Progenitor cell of endocrine pancreas (in vitro differentiated cells): Measurements from ENCODE around the gene YPEL2. TPM values are rescaled to one million over a fixed set of nuclear protein-coding genes. Genes with fewer than 3 reads are reported as not detected.

ENCODE experiments used
- DNase-seq: peaks from one replicate; pipeline ENCODE4 v3.0.0; 2021; ENCODE audit warnings: low spot score; ENCODE audit not compliant: unreplicated experiment
- H3K27ac Mint-ChIP-seq: 2 replicates; pipeline ENCODE4 v1.8.0; 2021; ENCODE audit warnings: mild to moderate bottlenecking, moderate library complexity, mixed read lengths
- H3K27me3 Mint-ChIP-seq: 2 replicates; pipeline ENCODE4 v1.8.0; 2021; ENCODE audit warnings: mixed read lengths
- H3K36me3 Mint-ChIP-seq: 2 replicates; pipeline ENCODE4 v1.8.0; 2022; ENCODE audit warnings: mixed read lengths; ENCODE audit not compliant: insufficient read depth
- H3K4me1 Mint-ChIP-seq: 2 replicates; pipeline ENCODE4 v1.8.0; 2021; ENCODE audit warnings: low read depth, mixed read lengths
- H3K4me3 Mint-ChIP-seq: 2 replicates; pipeline ENCODE4 v1.8.0; 2021; ENCODE audit warnings: low read depth, mild to moderate bottlenecking, moderate library complexity, mixed read lengths
- H3K9me3 Mint-ChIP-seq: 2 replicates; pipeline ENCODE4 v1.8.0; 2021; ENCODE audit warnings: low read depth, mixed read lengths
- CTCF ChIP-seq: fragments of 200-600 bp; sonication (generic); IDR thresholded peaks from one replicate; pipeline ENCODE4 v1.5.0; 2021; ENCODE audit warnings: antibody characterized with exemption, mild to moderate bottlenecking; ENCODE audit not compliant: unreplicated experiment
- total RNA-seq: library from RNA; stranded (reverse); gene quantifications from 2 replicates; pipeline ENCODE4 v1.2.1, GENCODE V29; 2021

The YPEL2 gene
- total RNA-seq, 1 donor from 2014 or later: 39.9 TPM

- TF ChIP-seq CTCF: no peak
- Mint-ChIP-seq H3K4me1 (peaks cover 41% of the 10 kb centered on the region), H3K4me3 (no peak overlapping the region), H3K27me3 (no peaks in the 10 kb centered on the region), H3K27ac (no peak overlapping the region), H3K36me3 (peaks cover 5% of the 10 kb centered on the region), H3K9me3 (no peaks in the 10 kb centered on the region)
- no peak for DNase-seq
Observed at GRCh38 chr17:59373882-59374495, 42.5 kb downstream of the YPEL2 start.

GRCh38 chr17:59374612-59375011, 43.2 kb downstream of the YPEL2 start:
- H3K27me3 Mint-ChIP-seq: no peaks in the 10 kb centered on the region
- no peaks in the 10 kb centered on the region for H3K9me3 Mint-ChIP-seq
- H3K27ac Mint-ChIP-seq: no peak overlapping the region
- TF ChIP-seq CTCF: no peak
- peaks cover 44% of the 10 kb centered on the region for H3K4me1 Mint-ChIP-seq
- no peak for DNase-seq
- peaks cover 5% of the 10 kb centered on the region for H3K36me3 Mint-ChIP-seq
- no peak overlapping the region for H3K4me3 Mint-ChIP-seq

GRCh38 chr17:59375857-59376256, 44.4 kb downstream of the YPEL2 start:
- TF ChIP-seq CTCF: no peak
- DNase-seq: no peak
- Mint-ChIP-seq H3K4me3 (no peak overlapping the region), H3K4me1 (peaks cover 40% of the 10 kb centered on the region), H3K9me3 (no peaks in the 10 kb centered on the region), H3K36me3 (peaks cover 8% of the 10 kb centered on the region), H3K27ac (no peak overlapping the region), H3K27me3 (no peaks in the 10 kb centered on the region)

GRCh38 chr17:59376506-59376905, 45.1 kb downstream of the YPEL2 start:
- no peak overlapping the region for H3K4me3 Mint-ChIP-seq
- DNase-seq: no peak
- H3K36me3 Mint-ChIP-seq: peaks cover 8% of the 10 kb centered on the region
- TF ChIP-seq CTCF: no peak
- H3K27me3 Mint-ChIP-seq: no peaks in the 10 kb centered on the region
- H3K9me3 Mint-ChIP-seq: no peaks in the 10 kb centered on the region
- peaks cover 36% of the 10 kb centered on the region for H3K4me1 Mint-ChIP-seq
- H3K27ac Mint-ChIP-seq: no peak overlapping the region

GRCh38 chr17:59377410-59377809, 46.0 kb downstream of the YPEL2 start:
- Mint-ChIP-seq H3K4me1 (peaks cover 29% of the 10 kb centered on the region), H3K27ac (no peak overlapping the region), H3K4me3 (no peak overlapping the region), H3K27me3 (no peaks in the 10 kb centered on the region), H3K9me3 (no peaks in the 10 kb centered on the region), H3K36me3 (peaks cover 9% of the 10 kb centered on the region)
- DNase-seq: no peak
- TF ChIP-seq CTCF: no peak
